22Rv1 (cell line): ENCODE measurements around the gene ASGR2.
"Not testable (repeated sequence)": the region's sequence is repeated elsewhere in the genome, so short reads cannot be mapped to it uniquely, and the experiment has no call there.

Source experiments
- H3K27ac ChIP-seq: fragments of 450-650 bp; 2 replicates; pipeline ENCODE4 v1.5.1; 2017
- CTCF ChIP-seq: fragments of 450-650 bp; IDR thresholded peaks from 2 replicates; pipeline ENCODE4 v1.5.1; 2017; ENCODE audit warnings: mild to moderate bottlenecking
- ZFX ChIP-seq: fragments of 450-650 bp; IDR thresholded peaks from 2 replicates; pipeline ENCODE4 v1.6.1; 2017; ENCODE audit warnings: antibody characterized with exemption, borderline replicate concordance

Gene ASGR2

DNA sequence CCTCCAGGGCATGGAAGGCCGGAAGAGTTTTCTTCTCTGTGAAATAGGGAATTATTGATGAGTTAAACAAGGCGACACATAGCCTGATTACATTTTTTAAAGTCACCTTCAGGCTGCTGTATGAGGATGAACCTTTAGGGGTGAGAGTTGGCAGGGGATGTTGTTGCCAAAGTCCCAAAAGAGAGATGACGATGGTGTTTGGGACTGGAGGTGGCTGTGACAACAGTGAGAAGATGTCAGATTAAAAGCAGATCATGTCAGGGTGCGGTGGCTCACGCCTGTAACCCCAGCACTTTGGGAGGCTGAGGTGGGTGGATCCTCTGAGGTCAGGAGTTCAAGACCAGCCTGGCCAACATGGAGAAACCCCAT lies 16.8 kb upstream of the ASGR2 start:
- H3K27ac ChIP-seq, result no peak overlapping the region
- TF ChIP-seq CTCF, result no peak
- TF ChIP-seq ZFX, result no peak

- TF ChIP-seq ZFX (no peak), CTCF (no peak)
- H3K27ac ChIP-seq, result no peak overlapping the region
Observed at GRCh38 chr17:7130621-7131422, 16.2 kb upstream of the ASGR2 start.

- no peak overlapping the region for H3K27ac ChIP-seq
- TF ChIP-seq ZFX, result no peak
- no peak for TF ChIP-seq CTCF
Observed at GRCh38 chr17:7129311-7129710, 14.7 kb upstream of the ASGR2 start.

GRCh38 chr17:7128160-7128559 lies 13.5 kb upstream of the ASGR2 start:
- no peak overlapping the region for H3K27ac ChIP-seq
- TF ChIP-seq ZFX, result no peak
- no peak for TF ChIP-seq CTCF

GRCh38 chr17:7127501-7127900 lies 12.9 kb upstream of the ASGR2 start:
- not testable (repeated sequence) for H3K27ac ChIP-seq

- H3K27ac ChIP-seq, result not testable (repeated sequence)
Observed at GRCh38 chr17:7126386-7126785, 11.8 kb upstream of the ASGR2 start.

- TF ChIP-seq ZFX (no peak), CTCF (no peak)
Observed at GRCh38 chr17:7124923-7125322, 10.3 kb upstream of the ASGR2 start.

DNA sequence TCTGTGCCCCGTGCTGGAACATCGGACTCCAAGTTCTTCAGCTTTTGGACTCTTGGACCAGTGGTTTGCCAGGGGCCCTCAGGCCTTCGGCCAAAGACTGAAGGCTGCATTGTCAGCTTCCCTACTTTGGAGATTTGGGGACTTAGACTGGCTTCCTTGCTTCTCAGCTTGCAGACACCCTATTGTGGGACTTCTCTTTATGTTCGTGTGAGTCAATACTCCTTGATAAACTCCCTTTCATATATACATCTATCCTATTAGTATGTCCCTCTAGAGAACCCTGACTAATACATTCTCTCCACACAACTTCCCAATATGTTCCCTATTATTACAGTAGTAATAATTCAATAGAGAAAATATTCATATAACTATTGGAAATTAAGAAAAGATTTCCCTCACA lies 9.2 kb upstream of the ASGR2 start:
- TF ChIP-seq CTCF (no peak), ZFX (no peak)
- no peak overlapping the region for H3K27ac ChIP-seq

More at GRCh38 chr17:7124923-7125322, 10.3 kb upstream of the ASGR2 start:
- no peak overlapping the region for H3K27ac ChIP-seq
